Small intestine (tissue), 7 donors: ENCODE measurements around the gene NADK2. TPM values are rescaled to one million over a fixed set of nuclear protein-coding genes. Genes with fewer than 3 reads are reported as not detected.
A peak's percentile ranks its signal among the peaks of the same experiment; 100 is the strongest.

Experiments
- DNase-seq, 2 donors: peaks; one replicate each; pipeline versions ENCODE4 v3.0.0 to v3.0.0-alpha.2; 2013
- FAIRE-seq: peaks from 2 replicates; lab custom pipeline; 2012; peaks lifted over from hg19 to GRCh38; lab: Jason Lieb, UNC
- H3K27ac ChIP-seq, 3 donors: one replicate each; pipeline ENCODE4 v1.5.1; 2013; ENCODE audit warnings: low read length in 2 of 3, mild to moderate bottlenecking in 2 of 3, control low read depth in 1 of 3, inconsistent platforms in 1 of 3, low read depth in 1 of 3, moderate library complexity in 1 of 3
- H3K27me3 ChIP-seq, 3 donors: one replicate each; pipeline ENCODE4 v1.6.1; 2013; ENCODE audit warnings: low read length in 3 of 3, inconsistent platforms in 1 of 3; ENCODE audit not compliant: control insufficient read depth in 3 of 3, insufficient read depth in 3 of 3
- H3K36me3 ChIP-seq, 3 donors: one replicate each; pipeline ENCODE4 v1.6.1; 2013; ENCODE audit warnings: low read length in 3 of 3, inconsistent platforms in 1 of 3, low read depth in 1 of 3, mild to moderate bottlenecking in 1 of 3, moderate library complexity in 1 of 3; ENCODE audit not compliant: control insufficient read depth in 3 of 3, insufficient read depth in 2 of 3
- H3K4me1 ChIP-seq, 3 donors: one replicate each; pipeline ENCODE4 v1.6.1; 2013; ENCODE audit warnings: low read length in 2 of 3, inconsistent platforms in 1 of 3, low read depth in 1 of 3, mild to moderate bottlenecking in 1 of 3, moderate library complexity in 1 of 3; ENCODE audit not compliant: control insufficient read depth in 3 of 3, insufficient read depth in 2 of 3
- H3K4me3 ChIP-seq, 3 donors: one replicate each; pipeline ENCODE4 v1.5.1; 2013; ENCODE audit warnings: low read length in 3 of 3, control low read depth in 1 of 3, inconsistent platforms in 1 of 3, low read depth in 1 of 3, mild to moderate bottlenecking in 1 of 3, moderate library complexity in 1 of 3
- H3K9me3 ChIP-seq, 2 donors: one replicate each; pipeline ENCODE4 v1.6.1; 2013; ENCODE audit warnings: low read depth in 1 of 2, low read length in 1 of 2; ENCODE audit not compliant: control insufficient read depth in 2 of 2, insufficient read depth in 1 of 2
- WGBS, 3 donors: extraction: QIAGEN DNeasy Blood & Tissue Kit; methylation state at CpG; one replicate each; pipeline ENCODE4 v1.1.7; 2013; 5-methylcytosine and 5-hydroxymethylcytosine counted together
- polyA plus RNA-seq, 4 donors: library from polyadenylated mRNA; stranded (reverse) in 3 of 4; unstranded in 1 of 4; fragments of 200-250 nt in 3 of 4; fragments of 120-200 nt in 1 of 4; gene quantifications; one replicate each; pipeline versions ENCODE4 v1.2.1 to v1.2.3, GENCODE V29; 2013
- donor health status: healthy with polysubstance abuse.
- donor health status: control.
- donor health status: control.
- donor health status: Bipolar disorder and iron deficiency.
- donor health status: healthy.

The NADK2 gene
- polyA plus RNA-seq, 4 donors, result 13.0 to 59.1 (median 14.2) TPM

GRCh38 chr5:36158144-36158543 is 83.6 kb downstream of the NADK2 start:
- peaks cover 0 to 9% of the 10 kb centered on the region in 2 donors for H3K9me3 ChIP-seq
- peak in 1 of 2 donors; percentile 31 for DNase-seq
- peaks cover 4 to 78% (median 7%) of the 10 kb centered on the region in 3 donors for H3K4me1 ChIP-seq
- H3K36me3 ChIP-seq, result peaks cover 2 to 32% (median 5%) of the 10 kb centered on the region in 3 donors
- no peak for FAIRE-seq
- peak overlapping the region in 1 of 3 donors; percentile 55 for H3K27ac ChIP-seq
- WGBS, 3 donors, result 69 to 89% (median 80%) methylated on average over 2 of the region's 2 CpGs
- H3K4me3 ChIP-seq, result no peak overlapping the region
- no peaks in the 10 kb centered on the region for H3K27me3 ChIP-seq

- peaks cover 0 to 9% of the 10 kb centered on the region in 2 donors for H3K9me3 ChIP-seq
- H3K27me3 ChIP-seq, result no peaks in the 10 kb centered on the region
- H3K4me3 ChIP-seq, result no peak overlapping the region
- peaks cover 0 to 24% (median 4%) of the 10 kb centered on the region in 3 donors for H3K36me3 ChIP-seq
- H3K27ac ChIP-seq, result peak overlapping the region in 1 of 3 donors; percentile 69
- DNase-seq (no peak), FAIRE-seq (no peak)
- 68 to 89% (median 83%) methylated on average over 1 of the region's 1 CpG for WGBS, 3 donors
- H3K4me1 ChIP-seq, result peaks cover 4 to 70% (median 7%) of the 10 kb centered on the region in 3 donors
Observed at GRCh38 chr5:36156619-36157018, 85.1 kb downstream of the NADK2 start.

GRCh38 chr5:36156121-36156601 is 85.6 kb downstream of the NADK2 start:
- peaks cover 0 to 9% of the 10 kb centered on the region in 2 donors for H3K9me3 ChIP-seq
- DNase-seq (peak; percentile 6 to 55), FAIRE-seq (no peak)
- peaks cover 4 to 69% (median 7%) of the 10 kb centered on the region in 3 donors for H3K4me1 ChIP-seq
- WGBS, 3 donors, result 47 to 67% (median 62%) methylated on average over 4 of the region's 4 CpGs
- H3K27me3 ChIP-seq, result no peaks in the 10 kb centered on the region
- peak overlapping the region in 1 of 3 donors; percentile 69 for H3K27ac ChIP-seq
- peaks cover 0 to 24% (median 4%) of the 10 kb centered on the region in 3 donors for H3K36me3 ChIP-seq
- H3K4me3 ChIP-seq, result no peak overlapping the region

GRCh38 chr5:36155291-36155690 is 86.4 kb downstream of the NADK2 start:
- peaks cover 0 to 19% (median 4%) of the 10 kb centered on the region in 3 donors for H3K36me3 ChIP-seq
- H3K4me3 ChIP-seq, result no peak overlapping the region
- WGBS, 3 donors, result 90 to 97% (median 95%) methylated on average over 7 of the region's 7 CpGs
- peak overlapping the region in 1 of 3 donors; percentile 69 for H3K27ac ChIP-seq
- peaks cover 0 to 9% of the 10 kb centered on the region in 2 donors for H3K9me3 ChIP-seq
- no peaks in the 10 kb centered on the region for H3K27me3 ChIP-seq
- FAIRE-seq (no peak), DNase-seq (no peak)
- H3K4me1 ChIP-seq, result peaks cover 2 to 63% (median 8%) of the 10 kb centered on the region in 3 donors

GRCh38 chr5:36153726-36154125 is 88.0 kb downstream of the NADK2 start:
- Histone ChIP-seq H3K27me3 (no peaks in the 10 kb centered on the region), H3K36me3 (peaks cover 0 to 16% (median 4%) of the 10 kb centered on the region in 3 donors), H3K4me3 (peak overlapping the region in 1 of 3 donors; percentile 77), H3K27ac (peak overlapping the region in 1 of 3 donors; percentile 73), H3K4me1 (peaks cover 2 to 55% (median 8%) of the 10 kb centered on the region in 3 donors), H3K9me3 (peaks cover 0 to 9% of the 10 kb centered on the region in 2 donors)
- peak in 1 of 2 donors; percentile 61 for DNase-seq
- 66 to 85% (median 80%) methylated on average over 4 of the region's 4 CpGs for WGBS, 3 donors
- no peak for FAIRE-seq

GRCh38 chr5:36153298-36153677 is 88.4 kb downstream of the NADK2 start:
- Histone ChIP-seq H3K27me3 (no peaks in the 10 kb centered on the region), H3K36me3 (peaks cover 0 to 16% (median 4%) of the 10 kb centered on the region in 3 donors), H3K27ac (peak overlapping the region in 1 of 3 donors; percentile 73), H3K9me3 (peaks cover 0 to 9% of the 10 kb centered on the region in 2 donors), H3K4me3 (peak overlapping the region in 1 of 3 donors; percentile 77), H3K4me1 (peaks cover 2 to 51% (median 8%) of the 10 kb centered on the region in 3 donors)
- FAIRE-seq (no peak), DNase-seq (no peak)
- 71 to 79% (median 73%) methylated on average over 7 of the region's 7 CpGs for WGBS, 3 donors

- Histone ChIP-seq H3K27ac (peak overlapping the region in 1 of 3 donors; percentile 73), H3K27me3 (no peaks in the 10 kb centered on the region), H3K36me3 (peaks cover 0 to 16% (median 4%) of the 10 kb centered on the region in 3 donors), H3K9me3 (peaks cover 0 to 9% of the 10 kb centered on the region in 2 donors), H3K4me1 (peaks cover 2 to 45% (median 8%) of the 10 kb centered on the region in 3 donors), H3K4me3 (peak overlapping the region; percentile 74 to 84 (median 77))
- no peak for FAIRE-seq
- 3 to 5% (median 4%) methylated on average over 24 of the region's 24 CpGs for WGBS, 3 donors
- DNase-seq, result peak; percentile 14 to 46
Observed at GRCh38 chr5:36152324-36153297, 89.1 kb downstream of the NADK2 start.
